Measurements from ENCODE around the gene CAND2. TPM values are rescaled to one million over a fixed set of nuclear protein-coding genes. Genes with fewer than 3 reads are reported as not detected.
A peak's percentile ranks its signal among the peaks of the same experiment; 100 is the strongest.
"Not testable (repeated sequence)": the region's sequence is repeated elsewhere in the genome, so short reads cannot be mapped to it uniquely, and the experiment has no call there.

CAND2 gene
- total RNA-seq, 4 donors from 2014 or later: 2.2 to 6.8 (median 4.9) TPM

DNA sequence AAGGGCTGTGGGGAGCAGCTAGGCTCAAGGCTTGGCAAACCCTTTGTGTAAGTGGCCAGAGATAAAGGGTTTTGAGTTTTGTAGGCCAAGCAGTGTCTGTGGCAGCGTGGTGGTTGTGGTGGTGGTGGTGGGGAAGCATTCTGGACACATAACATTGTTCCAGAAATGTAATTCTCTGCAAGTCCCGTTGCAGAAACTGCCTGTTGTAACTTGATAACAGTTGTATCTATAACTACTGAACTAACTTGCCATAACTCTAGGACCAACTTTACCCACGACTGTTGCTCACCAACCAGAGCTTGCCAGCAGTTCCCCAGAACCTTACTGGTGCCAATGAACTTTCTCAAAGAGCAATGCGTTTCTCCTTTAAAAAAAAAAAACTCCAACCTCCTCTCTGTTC is 19.3 kb upstream of the CAND2 start:
- no peak for ATAC-seq (ENCODE audit: low FRiP score)
- no peak for DNase-seq (ENCODE audit: low spot score)
- no peak for TF ChIP-seq CTCF (IDR thresholded peaks at IDR 0.05)

DNA sequence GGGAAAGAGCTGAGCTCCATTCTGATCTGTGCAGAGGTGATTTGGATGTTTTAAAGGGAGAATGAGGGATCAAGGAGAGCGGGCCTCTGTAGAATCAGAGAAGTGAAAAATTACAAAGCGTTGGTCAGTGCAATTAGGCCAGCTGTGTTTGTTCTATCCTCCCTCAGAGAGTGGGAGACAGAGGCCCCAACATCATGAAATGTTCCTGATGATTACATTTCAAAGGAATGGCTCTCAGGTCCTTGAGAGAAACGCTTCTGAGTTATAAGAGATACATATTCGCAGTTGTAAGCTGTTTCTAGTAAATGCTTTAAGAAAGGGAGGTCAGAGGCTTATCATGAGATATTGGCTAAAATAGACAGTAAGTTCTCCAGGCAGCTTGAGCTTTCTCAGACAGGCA is 15.7 kb upstream of the CAND2 start:
- ATAC-seq (ENCODE audit: low FRiP score) (peak; percentile 69), DNase-seq (ENCODE audit: low spot score) (no peak)
- no peak for TF ChIP-seq CTCF (IDR thresholded peaks at IDR 0.05)

DNA sequence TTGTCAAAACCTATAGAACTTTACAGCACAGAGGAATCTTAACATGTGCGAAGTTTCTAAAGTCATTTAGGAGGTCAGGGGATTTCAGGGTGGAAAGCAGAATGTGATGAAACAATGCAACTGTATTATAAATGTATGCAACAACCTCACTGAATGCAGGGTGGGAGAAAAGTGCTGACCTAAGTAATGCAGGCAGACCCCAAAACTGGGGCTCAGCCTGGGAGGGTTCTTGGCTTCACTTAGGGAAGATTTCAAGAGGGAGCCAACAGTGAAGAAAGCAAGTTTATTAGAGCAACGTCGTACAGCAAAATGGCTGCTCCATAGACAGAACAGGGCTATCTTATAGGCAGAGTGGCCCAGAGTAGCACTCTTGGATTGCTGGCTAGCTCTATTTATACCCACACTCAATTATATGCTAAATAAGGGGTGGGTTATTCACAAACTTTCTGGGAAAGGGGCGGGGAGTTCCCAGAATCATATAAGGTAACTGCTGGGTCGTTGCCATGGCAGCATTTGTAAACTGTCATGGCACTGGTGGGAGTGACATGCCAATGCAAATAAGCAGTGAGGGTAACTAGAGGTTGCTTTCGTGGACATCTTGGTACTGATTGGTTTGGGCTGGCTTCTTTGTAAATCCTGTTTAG is 14.2 kb upstream of the CAND2 start:
- DNase-seq (ENCODE audit: low spot score): no peak
- ATAC-seq (ENCODE audit: low FRiP score): peak; percentile 86
- no peak for TF ChIP-seq CTCF (IDR thresholded peaks at IDR 0.05)

DNA sequence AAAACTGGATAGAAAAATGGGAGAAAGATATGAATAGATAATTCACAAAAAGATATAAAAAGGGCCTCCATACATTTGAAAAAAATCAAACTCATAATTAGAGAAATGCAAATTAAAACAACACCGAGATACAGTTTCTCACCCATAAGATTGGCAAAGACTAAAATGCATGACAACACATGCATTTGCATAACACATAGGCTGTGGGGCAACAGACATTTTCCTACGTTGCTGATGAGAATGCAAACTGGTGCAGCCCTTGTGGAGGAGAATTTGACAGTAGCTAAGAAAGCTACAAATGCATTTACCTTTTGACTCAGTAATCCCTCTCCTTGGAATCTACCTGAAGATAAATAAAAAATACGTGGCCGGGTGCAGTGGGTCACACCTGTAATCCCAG is 11.4 kb upstream of the CAND2 start:
- TF ChIP-seq CTCF (IDR thresholded peaks at IDR 0.05): no peak
- ATAC-seq (ENCODE audit: low FRiP score) (no peak), DNase-seq (ENCODE audit: low spot score) (no peak)

DNA sequence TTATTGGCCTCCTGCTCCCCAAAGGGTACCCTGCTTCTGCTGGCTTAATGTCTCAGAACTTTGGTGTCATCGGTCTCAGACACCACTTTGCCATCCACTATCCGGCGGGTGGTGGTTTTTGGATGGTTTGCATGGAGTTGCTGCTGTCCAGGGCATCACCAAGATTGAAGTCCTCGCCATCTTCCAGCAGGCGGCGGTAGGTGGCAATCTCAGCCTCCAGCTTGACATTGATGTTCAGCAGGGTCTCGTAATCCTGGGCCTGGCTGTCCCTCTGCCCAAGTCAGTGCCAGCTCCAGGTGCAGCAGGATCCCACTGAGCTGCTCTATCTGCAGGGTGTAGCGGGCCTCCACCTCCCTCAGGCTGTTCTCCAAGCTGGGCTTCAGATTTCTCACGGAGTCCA is 9.1 kb upstream of the CAND2 start:
- DNase-seq (ENCODE audit: low spot score); ATAC-seq (ENCODE audit: low FRiP score): not testable (repeated sequence)

GRCh38 chr3:12787967-12788690 is 8.4 kb upstream of the CAND2 start:
- DNase-seq (ENCODE audit: low spot score); ATAC-seq (ENCODE audit: low FRiP score): not testable (repeated sequence)

GRCh38 chr3:12791430-12791829 is 5.0 kb upstream of the CAND2 start:
- DNase-seq (ENCODE audit: low spot score) (no peak), ATAC-seq (ENCODE audit: low FRiP score) (no peak)
- TF ChIP-seq CTCF (IDR thresholded peaks at IDR 0.05): no peak

GRCh38 chr3:12793701-12794100 is 2.8 kb upstream of the CAND2 start:
- TF ChIP-seq CTCF (IDR thresholded peaks at IDR 0.05): no peak
- DNase-seq (ENCODE audit: low spot score): no peak
- ATAC-seq (ENCODE audit: low FRiP score): no peak
